Neural progenitor cell (in vitro differentiated cells): ENCODE measurements around the gene IGSF6. TPM values are rescaled to one million over a fixed set of nuclear protein-coding genes. Genes with fewer than 3 reads are reported as not detected.
A peak's percentile ranks its signal among the peaks of the same experiment; 100 is the strongest.

ENCODE experiments used
- DNase-seq: peaks from one replicate; pipeline ENCODE4 v3.0.0-alpha.2; 2016; ENCODE audit warnings: low spot score
- H2AFZ ChIP-seq: fragments of 200-600 bp; sonication (generic); replicated peaks from 2 replicates; pipeline ENCODE4 v1.6.1; 2016; ENCODE audit warnings: antibody characterized with exemption
- H3F3A ChIP-seq: fragments of 200-600 bp; sonication (generic); 2 replicates; pipeline ENCODE4 v1.6.1; 2016; ENCODE audit warnings: antibody characterized with exemption, low read depth
- H3K27ac ChIP-seq: fragments of 200-600 bp; sonication (generic); 2 replicates; pipeline ENCODE4 v1.5.1; 2016; ENCODE audit warnings: mild to moderate bottlenecking
- H3K27me3 ChIP-seq: fragments of 200-600 bp; sonication (generic); 2 replicates; pipeline ENCODE4 v1.6.1; 2016; ENCODE audit warnings: mild to moderate bottlenecking, moderate library complexity
- H3K36me3 ChIP-seq: fragments of 200-600 bp; sonication (generic); 2 replicates; pipeline ENCODE4 v1.5.1; 2016
- H3K4me1 ChIP-seq: fragments of 200-600 bp; sonication (generic); 2 replicates; pipeline ENCODE4 v1.6.1; 2016; ENCODE audit warnings: mixed run types
- H3K4me2 ChIP-seq: fragments of 200-600 bp; sonication (generic); 2 replicates; pipeline ENCODE4 v1.6.1; 2016
- H3K4me3 ChIP-seq: fragments of 200-600 bp; sonication (generic); 2 replicates; pipeline ENCODE4 v1.5.1; 2016
- H3K79me2 ChIP-seq: fragments of 200-600 bp; sonication (generic); 2 replicates; pipeline ENCODE4 v1.6.1; 2016; ENCODE audit warnings: low read depth
- H3K9ac ChIP-seq: fragments of 200-600 bp; sonication (generic); 2 replicates; pipeline ENCODE4 v1.6.1; 2016
- H3K9me3 ChIP-seq: fragments of 200-600 bp; sonication (generic); 2 replicates; pipeline ENCODE4 v1.5.1; 2016; ENCODE audit warnings: low read depth
- H4K20me1 ChIP-seq: fragments of 200-600 bp; sonication (generic); 2 replicates; pipeline ENCODE4 v1.6.1; 2016; ENCODE audit warnings: low read depth
- H3K27ac Mint-ChIP-seq: 3 replicates; pipeline ENCODE4 v1.8.0; 2021; ENCODE audit warnings: mixed read lengths
- H3K27me3 Mint-ChIP-seq: 2 replicates; pipeline ENCODE4 v1.8.0; 2022; ENCODE audit warnings: low read depth, mild to moderate bottlenecking, inconsistent platforms, moderate library complexity, mixed read lengths; ENCODE audit not compliant: insufficient read depth
- H3K36me3 Mint-ChIP-seq: 3 replicates; pipeline ENCODE4 v1.8.0; 2021; ENCODE audit warnings: mixed read lengths
- H3K4me1 Mint-ChIP-seq: 3 replicates; pipeline ENCODE4 v1.8.0; 2021; ENCODE audit warnings: mixed read lengths
- H3K4me3 Mint-ChIP-seq: 3 replicates; pipeline ENCODE4 v1.8.0; 2021; ENCODE audit warnings: mild to moderate bottlenecking, moderate library complexity, mixed read lengths
- H3K9me3 Mint-ChIP-seq: 3 replicates; pipeline ENCODE4 v1.8.0; 2020; ENCODE audit warnings: mixed read lengths
- CTCF ChIP-seq: fragments of 200-600 bp; sonication (generic); IDR thresholded peaks from 2 replicates; pipeline ENCODE4 v1.5.1; 2017; ENCODE audit warnings: antibody characterized with exemption, mild to moderate bottlenecking
- EZH2 ChIP-seq: fragments of 200-600 bp; sonication (generic); IDR thresholded peaks from 2 replicates; pipeline ENCODE4 v1.6.1; 2017; ENCODE audit warnings: antibody characterized with exemption, mild to moderate bottlenecking, moderate library complexity
- EZH2phosphoT487 ChIP-seq: fragments of 200-600 bp; sonication (generic); IDR thresholded peaks from 2 replicates; pipeline ENCODE4 v1.6.1; 2017; ENCODE audit warnings: antibody characterized with exemption
- total RNA-seq: library from RNA; depleted of rRNA; stranded (reverse); fragments of >200 nt; gene quantifications from 2 replicates; pipeline ENCODE4 v1.2.3, GENCODE V29; 2015; ENCODE audit warnings: low replicate concordance

The IGSF6 gene
- total RNA-seq, 1 donor from 2014 or later = not detected

DNA sequence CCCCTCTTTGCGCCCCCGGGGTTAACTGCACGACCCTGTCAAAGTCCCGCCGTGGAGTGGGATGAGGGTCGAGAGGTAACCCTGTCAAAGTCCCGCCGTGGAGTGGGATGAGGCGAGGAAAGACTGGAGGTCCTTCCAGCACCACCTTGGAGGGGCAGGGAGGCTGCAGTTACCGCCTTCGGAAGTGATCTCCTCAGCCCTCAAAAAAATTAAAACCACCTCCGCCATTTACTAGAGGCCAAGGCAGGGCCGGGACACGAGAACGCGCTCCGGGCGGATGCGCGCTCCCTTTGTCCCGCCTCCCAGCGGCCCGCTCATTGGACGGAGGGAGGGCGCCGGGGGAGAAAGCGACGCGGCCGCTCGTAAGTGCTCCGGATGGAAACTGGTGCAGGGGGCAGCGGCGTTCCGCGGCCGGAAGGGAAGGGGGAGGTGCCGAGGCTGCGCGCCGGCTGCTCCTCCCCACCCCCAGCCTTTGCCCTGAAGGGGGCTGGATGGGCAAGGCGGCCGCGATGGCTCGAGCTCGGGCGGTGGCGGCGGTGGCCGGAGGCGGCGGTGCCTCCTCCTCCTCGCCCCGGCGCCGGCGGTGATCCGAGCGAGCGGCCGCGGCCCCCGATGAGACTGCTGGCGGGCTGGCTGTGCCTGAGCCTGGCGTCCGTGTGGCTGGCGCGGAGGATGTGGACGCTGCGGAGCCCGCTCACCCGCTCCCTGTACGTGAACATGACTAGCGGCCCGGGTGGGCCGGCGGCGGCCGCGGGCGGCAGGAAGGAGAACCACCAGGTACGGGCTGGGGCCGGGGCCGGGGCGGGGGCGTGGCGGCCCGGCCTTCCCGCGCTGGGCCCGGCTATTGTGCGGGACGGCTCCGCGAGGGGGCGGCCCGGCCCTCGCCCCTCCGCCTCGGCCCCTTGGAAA, 53.0 kb downstream of the IGSF6 start, which contains the start of gene METTL9:
Gene METTL9, plus strand, starts transcription at position 456 of the 909 bp plus-strand sequence. Its CDS starts 157 bp downstream, at position 613.
- no peaks in the 10 kb centered on the region for H3K9me3 Mint-ChIP-seq
- no peaks in the 10 kb centered on the region for H3K9me3 ChIP-seq
- H3K27me3 ChIP-seq = no peaks in the 10 kb centered on the region
- H3F3A ChIP-seq = peaks cover 10% of the 10 kb centered on the region
- H3K36me3 Mint-ChIP-seq = no peaks in the 10 kb centered on the region
- H3K4me2 ChIP-seq = peak within 1 kb of the TSS; percentile 90
- H3K4me1 Mint-ChIP-seq = peaks cover 42% of the 10 kb centered on the region
- TF ChIP-seq EZH2phosphoT487 (peak; percentile 45), EZH2 (no peak), CTCF (peak; percentile 3)
- H3K36me3 ChIP-seq = no peaks in the 10 kb centered on the region
- H3K27ac Mint-ChIP-seq = peak within 1 kb of the TSS; percentile 96
- peak within 1 kb of the TSS; percentile 94 for H3K27ac ChIP-seq
- peaks cover 45% of the 10 kb centered on the region for H3K79me2 ChIP-seq
- peak within 1 kb of the TSS; percentile 93 for H3K4me3 Mint-ChIP-seq
- H3K4me1 ChIP-seq = peaks cover 21% of the 10 kb centered on the region
- peak within 1 kb of the TSS; percentile 87 for H3K9ac ChIP-seq
- peak within 1 kb of the TSS; percentile 84 for H3K4me3 ChIP-seq
- DNase-seq = peak; percentile 98
- H2AFZ ChIP-seq = peak within 1 kb of the TSS; percentile 89
- peaks cover 43% of the 10 kb centered on the region for H4K20me1 ChIP-seq
- no peaks in the 10 kb centered on the region for H3K27me3 Mint-ChIP-seq

- Mint-ChIP-seq H3K4me3 (peak overlapping the region; percentile 89), H3K36me3 (no peaks in the 10 kb centered on the region), H3K27me3 (no peaks in the 10 kb centered on the region), H3K27ac (peak overlapping the region; percentile 54), H3K4me1 (peaks cover 36% of the 10 kb centered on the region), H3K9me3 (no peaks in the 10 kb centered on the region)
- Histone ChIP-seq H3K79me2 (peaks cover 38% of the 10 kb centered on the region), H3K36me3 (no peaks in the 10 kb centered on the region), H3F3A (peaks cover 10% of the 10 kb centered on the region), H3K27me3 (no peaks in the 10 kb centered on the region), H3K4me2 (peak overlapping the region; percentile 90), H3K27ac (no peak overlapping the region), H3K9me3 (no peaks in the 10 kb centered on the region), H2AFZ (peak overlapping the region; percentile 69), H3K4me1 (peaks cover 15% of the 10 kb centered on the region), H3K4me3 (peak overlapping the region; percentile 84), H4K20me1 (peaks cover 36% of the 10 kb centered on the region), H3K9ac (peak overlapping the region; percentile 73)
- no peak for DNase-seq
- TF ChIP-seq EZH2phosphoT487 (no peak), EZH2 (no peak), CTCF (no peak)
These were observed 53.7 kb downstream of the IGSF6 start for GRCh38 chr16:21598701-21599121.

DNA sequence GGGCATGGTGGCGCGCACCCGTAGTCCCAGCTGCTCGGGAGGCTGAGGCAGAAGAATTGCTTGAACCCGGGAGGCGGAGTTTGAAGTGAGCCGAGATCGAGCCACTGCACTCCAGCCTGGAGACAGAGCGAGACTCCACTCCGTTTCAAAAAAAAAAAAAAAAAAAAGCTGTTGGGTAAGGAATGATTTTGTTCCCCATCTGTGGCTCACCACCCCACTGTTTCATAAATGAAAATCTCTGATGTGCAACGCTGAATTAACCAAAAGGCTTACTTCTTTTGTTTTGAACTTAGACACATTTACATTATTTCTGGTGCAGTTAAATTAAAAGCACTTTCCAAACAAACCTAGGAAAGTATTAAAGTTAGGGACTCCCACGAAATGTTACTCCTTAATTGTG, 54.2 kb downstream of the IGSF6 start:
- Histone ChIP-seq H3K9ac (peak overlapping the region; percentile 73), H3K4me2 (peak overlapping the region; percentile 90), H3F3A (peaks cover 10% of the 10 kb centered on the region), H3K4me1 (peaks cover 10% of the 10 kb centered on the region), H2AFZ (no peak overlapping the region), H3K79me2 (peaks cover 33% of the 10 kb centered on the region), H3K27me3 (no peaks in the 10 kb centered on the region), H4K20me1 (peaks cover 31% of the 10 kb centered on the region), H3K27ac (no peak overlapping the region), H3K36me3 (no peaks in the 10 kb centered on the region), H3K9me3 (no peaks in the 10 kb centered on the region), H3K4me3 (peak overlapping the region; percentile 84)
- peaks cover 34% of the 10 kb centered on the region for H3K4me1 Mint-ChIP-seq
- TF ChIP-seq EZH2phosphoT487 (no peak), EZH2 (no peak), CTCF (no peak)
- H3K27me3 Mint-ChIP-seq = no peaks in the 10 kb centered on the region
- DNase-seq = no peak
- H3K27ac Mint-ChIP-seq = peak overlapping the region; percentile 54
- no peaks in the 10 kb centered on the region for H3K9me3 Mint-ChIP-seq
- H3K36me3 Mint-ChIP-seq = no peaks in the 10 kb centered on the region
- peak overlapping the region; percentile 89 for H3K4me3 Mint-ChIP-seq
